ENCODE measurements around the gene PPRC1. TPM values are rescaled to one million over a fixed set of nuclear protein-coding genes. Genes with fewer than 3 reads are reported as not detected.

Gene PPRC1
- total and polyA plus RNA-seq, 5 donors from 2014 or later = 6.6 to 35.3 (median 10.6) TPM

DNA sequence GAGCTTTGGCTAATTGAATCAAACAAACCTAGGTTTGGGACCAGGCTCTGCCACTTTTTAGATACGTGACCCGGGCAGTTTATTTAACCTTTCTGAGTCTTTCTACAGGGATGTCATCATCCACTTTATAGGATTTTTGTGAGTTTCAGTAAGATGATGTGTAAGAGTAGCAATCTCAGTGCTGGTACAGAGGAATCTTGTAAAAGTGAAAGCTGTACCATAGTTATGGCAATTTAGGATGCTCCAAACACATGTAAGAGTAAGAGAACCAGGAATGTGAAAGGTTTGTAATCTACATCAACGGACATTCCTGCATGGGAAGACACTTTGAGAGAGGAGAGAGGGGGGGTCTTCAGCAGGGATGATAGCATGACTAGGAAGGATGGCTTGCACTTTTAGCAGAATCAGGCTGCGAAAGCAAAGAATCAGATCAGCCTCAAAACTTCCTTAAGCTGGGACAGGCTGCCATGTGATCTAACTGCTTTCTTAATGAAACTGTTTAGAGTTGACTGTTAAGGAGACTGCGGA, 20.3 kb downstream of the PPRC1 start:
- Mint-ChIP-seq H3K4me1 (peaks cover 5 to 62% (median 40%) of the 10 kb centered on the region in 4 donors), H3K27ac (peak overlapping the region; percentile 86 to 98 (median 98)), H3K36me3 (peaks cover 35% of the 10 kb centered on the region), H3K9me3 (no peaks in the 10 kb centered on the region), H3K27me3 (no peaks in the 10 kb centered on the region), H3K4me3 (peak overlapping the region; percentile 94 to 99 (median 96))
- Histone ChIP-seq H3K4me1 (ENCODE audit: control insufficient read depth, insufficient read depth, low read length, poor library complexity, severe bottlenecking) (peaks cover 32% of the 10 kb centered on the region), H3K4me3 (ENCODE audit: low read depth, low read length) (peak overlapping the region; percentile 79), H3K27ac (ENCODE audit: insufficient read depth, low read length, poor library complexity, severe bottlenecking) (peak overlapping the region; percentile 97), H3K27me3 (ENCODE audit: control insufficient read depth, insufficient read depth, low read length) (no peaks in the 10 kb centered on the region), H3K36me3 (ENCODE audit: control insufficient read depth, insufficient read depth, low read length) (peaks cover 30% of the 10 kb centered on the region), H3K9me3 (ENCODE audit: control insufficient read depth in 2 of 2, low read length in 2 of 2) (no peaks in the 10 kb centered on the region)
- ATAC-seq (ENCODE audit: low read depth in 2 of 2) (no peak), DNase-seq (peak in 1 of 3 donors; percentile 18)

DNA sequence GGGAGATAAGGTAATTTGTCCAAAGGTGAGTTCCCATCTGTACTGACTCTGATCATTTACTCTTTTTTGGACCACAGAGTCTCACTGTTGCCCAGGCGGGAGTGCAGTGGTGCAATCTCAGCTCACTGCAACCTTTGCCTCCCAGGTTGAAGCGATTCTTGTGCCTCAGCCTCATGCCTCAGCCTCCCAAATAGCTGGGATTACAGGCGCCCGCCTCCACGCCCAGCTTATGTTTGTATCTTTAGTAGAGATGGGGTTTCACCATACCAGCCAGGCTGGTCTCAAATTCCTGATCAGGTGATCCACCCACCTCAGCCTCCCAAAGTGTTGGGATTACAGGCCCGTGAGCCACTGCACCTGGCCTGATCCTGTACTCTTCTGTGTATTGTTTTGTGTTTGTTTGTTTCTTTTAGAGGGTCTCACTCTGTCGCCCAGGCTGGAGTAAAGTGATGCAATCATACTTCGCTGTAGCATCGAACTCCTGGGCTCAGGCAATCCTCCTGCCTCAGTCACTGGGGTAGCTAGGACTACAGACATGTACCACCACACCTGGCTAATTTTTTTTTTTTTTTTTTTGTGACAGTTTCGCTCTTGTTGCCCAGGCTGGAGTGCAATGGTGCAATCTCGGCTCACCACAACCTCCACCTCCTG, 21.8 kb downstream of the PPRC1 start:
- H3K4me3 ChIP-seq (ENCODE audit: low read depth, low read length) = no peak overlapping the region
- H3K27me3 ChIP-seq (ENCODE audit: control insufficient read depth, insufficient read depth, low read length) = no peaks in the 10 kb centered on the region
- H3K27ac ChIP-seq (ENCODE audit: insufficient read depth, low read length, poor library complexity, severe bottlenecking) = no peak overlapping the region
- Mint-ChIP-seq H3K36me3 (peaks cover 34% of the 10 kb centered on the region), H3K27ac (peak overlapping the region in 1 of 3 donors; percentile 38), H3K4me3 (peak overlapping the region; percentile 39 to 97 (median 80)), H3K9me3 (no peaks in the 10 kb centered on the region), H3K4me1 (peaks cover 5 to 64% (median 40%) of the 10 kb centered on the region in 4 donors), H3K27me3 (no peaks in the 10 kb centered on the region)
- DNase-seq (no peak), ATAC-seq (ENCODE audit: low read depth in 2 of 2) (no peak)
- H3K4me1 ChIP-seq (ENCODE audit: control insufficient read depth, insufficient read depth, low read length, poor library complexity, severe bottlenecking) = peaks cover 32% of the 10 kb centered on the region
- H3K9me3 ChIP-seq (ENCODE audit: control insufficient read depth in 2 of 2, low read length in 2 of 2) = no peaks in the 10 kb centered on the region
- peaks cover 32% of the 10 kb centered on the region for H3K36me3 ChIP-seq (ENCODE audit: control insufficient read depth, insufficient read depth, low read length)

DNA sequence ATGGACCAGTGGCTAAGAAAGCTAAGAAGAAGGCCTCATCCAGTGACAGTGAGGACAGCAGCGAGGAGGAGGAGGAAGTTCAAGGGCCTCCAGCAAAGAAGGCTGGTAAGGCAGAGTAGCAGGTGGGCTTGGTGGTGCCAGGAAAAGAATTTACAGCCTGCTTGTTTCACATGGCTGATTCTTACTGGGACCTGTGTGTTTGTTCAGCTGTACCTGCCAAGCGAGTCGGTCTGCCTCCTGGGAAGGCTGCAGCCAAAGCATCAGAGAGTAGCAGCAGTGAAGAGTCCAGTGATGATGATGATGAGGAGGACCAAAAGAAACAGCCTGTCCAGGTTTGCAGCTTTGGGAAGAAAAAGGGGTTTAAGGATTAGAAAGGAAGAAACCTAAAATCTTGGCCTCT, 24.4 kb downstream of the PPRC1 start:
- Mint-ChIP-seq H3K4me1 (peaks cover 5 to 53% (median 28%) of the 10 kb centered on the region in 4 donors), H3K36me3 (peaks cover 55% of the 10 kb centered on the region), H3K9me3 (no peaks in the 10 kb centered on the region), H3K27ac (peak overlapping the region in 2 of 3 donors; percentile 21 to 63), H3K27me3 (no peaks in the 10 kb centered on the region), H3K4me3 (peak overlapping the region in 1 of 4 donors; percentile 97)
- peaks cover 54% of the 10 kb centered on the region for H3K36me3 ChIP-seq (ENCODE audit: control insufficient read depth, insufficient read depth, low read length)
- H3K27ac ChIP-seq (ENCODE audit: insufficient read depth, low read length, poor library complexity, severe bottlenecking) = peak overlapping the region; percentile 10
- H3K27me3 ChIP-seq (ENCODE audit: control insufficient read depth, insufficient read depth, low read length) = no peaks in the 10 kb centered on the region
- H3K4me3 ChIP-seq (ENCODE audit: low read depth, low read length) = no peak overlapping the region
- peaks cover 27% of the 10 kb centered on the region for H3K4me1 ChIP-seq (ENCODE audit: control insufficient read depth, insufficient read depth, low read length, poor library complexity, severe bottlenecking)
- no peaks in the 10 kb centered on the region for H3K9me3 ChIP-seq (ENCODE audit: control insufficient read depth in 2 of 2, low read length in 2 of 2)
- no peak for ATAC-seq (ENCODE audit: low read depth in 2 of 2)
- DNase-seq = no peak

DNA sequence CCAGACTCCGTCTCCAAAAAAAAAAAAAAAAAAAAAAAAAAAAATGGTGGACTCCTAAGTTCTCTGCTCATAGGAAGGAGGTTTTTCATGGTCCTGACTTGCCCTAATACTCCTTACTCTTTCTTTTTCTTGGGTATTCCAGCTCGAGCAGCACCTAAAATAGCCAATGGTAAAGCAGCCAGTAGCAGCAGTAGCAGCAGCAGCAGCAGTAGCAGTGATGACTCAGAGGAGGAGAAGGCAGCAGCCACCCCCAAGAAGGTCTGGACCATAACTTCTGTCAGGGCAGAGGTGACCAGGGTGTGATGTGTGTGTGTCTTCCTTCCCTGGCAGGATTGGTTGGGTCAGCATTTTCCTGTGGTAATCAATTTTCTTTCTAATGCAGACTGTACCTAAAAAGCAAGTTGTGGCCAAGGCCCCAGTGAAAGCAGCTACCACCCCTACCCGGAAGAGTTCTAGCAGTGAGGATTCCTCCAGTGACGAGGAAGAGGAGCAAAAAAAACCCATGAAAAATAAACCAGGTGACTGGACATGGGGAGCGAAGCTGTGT, 26.3 kb downstream of the PPRC1 start:
- Mint-ChIP-seq H3K9me3 (no peaks in the 10 kb centered on the region), H3K4me3 (no peak overlapping the region), H3K36me3 (peaks cover 62% of the 10 kb centered on the region), H3K27me3 (no peaks in the 10 kb centered on the region), H3K4me1 (peaks cover 0 to 37% (median 17%) of the 10 kb centered on the region in 4 donors), H3K27ac (no peak overlapping the region)
- Histone ChIP-seq H3K4me1 (ENCODE audit: control insufficient read depth, insufficient read depth, low read length, poor library complexity, severe bottlenecking) (peaks cover 12% of the 10 kb centered on the region), H3K27me3 (ENCODE audit: control insufficient read depth, insufficient read depth, low read length) (no peaks in the 10 kb centered on the region), H3K36me3 (ENCODE audit: control insufficient read depth, insufficient read depth, low read length) (peaks cover 73% of the 10 kb centered on the region), H3K9me3 (ENCODE audit: control insufficient read depth in 2 of 2, low read length in 2 of 2) (no peaks in the 10 kb centered on the region), H3K4me3 (ENCODE audit: low read depth, low read length) (no peak overlapping the region), H3K27ac (ENCODE audit: insufficient read depth, low read length, poor library complexity, severe bottlenecking) (no peak overlapping the region)
- DNase-seq (no peak), ATAC-seq (ENCODE audit: low read depth in 2 of 2) (no peak)

DNA sequence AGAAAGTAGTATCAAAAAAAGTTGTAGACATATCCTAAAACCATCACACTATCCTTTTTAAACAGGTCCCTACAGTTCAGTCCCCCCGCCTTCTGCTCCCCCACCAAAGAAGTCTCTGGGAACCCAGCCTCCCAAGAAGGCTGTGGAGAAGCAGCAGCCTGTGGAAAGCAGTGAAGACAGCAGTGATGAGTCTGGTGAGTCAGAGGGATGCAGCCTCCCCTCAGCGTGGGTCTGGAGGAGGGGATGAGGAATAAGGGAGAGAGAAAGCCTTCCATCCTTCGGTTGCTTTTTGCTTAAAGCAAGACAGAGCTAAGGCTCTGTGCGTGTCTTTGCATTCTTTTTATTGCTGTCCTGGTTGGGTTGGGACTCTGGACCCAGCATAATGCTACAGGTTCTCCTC, 27.0 kb downstream of the PPRC1 start:
- Mint-ChIP-seq H3K27me3 (no peaks in the 10 kb centered on the region), H3K4me1 (peaks cover 0 to 30% (median 15%) of the 10 kb centered on the region in 4 donors), H3K27ac (peak overlapping the region in 1 of 3 donors; percentile 73), H3K9me3 (no peaks in the 10 kb centered on the region), H3K4me3 (peak overlapping the region in 1 of 4 donors; percentile 21), H3K36me3 (peaks cover 62% of the 10 kb centered on the region)
- no peak overlapping the region for H3K4me3 ChIP-seq (ENCODE audit: low read depth, low read length)
- H3K36me3 ChIP-seq (ENCODE audit: control insufficient read depth, insufficient read depth, low read length) = peaks cover 74% of the 10 kb centered on the region
- H3K27me3 ChIP-seq (ENCODE audit: control insufficient read depth, insufficient read depth, low read length) = no peaks in the 10 kb centered on the region
- H3K4me1 ChIP-seq (ENCODE audit: control insufficient read depth, insufficient read depth, low read length, poor library complexity, severe bottlenecking) = peaks cover 5% of the 10 kb centered on the region
- no peak for ATAC-seq (ENCODE audit: low read depth in 2 of 2)
- no peaks in the 10 kb centered on the region for H3K9me3 ChIP-seq (ENCODE audit: control insufficient read depth in 2 of 2, low read length in 2 of 2)
- no peak overlapping the region for H3K27ac ChIP-seq (ENCODE audit: insufficient read depth, low read length, poor library complexity, severe bottlenecking)
- DNase-seq = no peak

DNA sequence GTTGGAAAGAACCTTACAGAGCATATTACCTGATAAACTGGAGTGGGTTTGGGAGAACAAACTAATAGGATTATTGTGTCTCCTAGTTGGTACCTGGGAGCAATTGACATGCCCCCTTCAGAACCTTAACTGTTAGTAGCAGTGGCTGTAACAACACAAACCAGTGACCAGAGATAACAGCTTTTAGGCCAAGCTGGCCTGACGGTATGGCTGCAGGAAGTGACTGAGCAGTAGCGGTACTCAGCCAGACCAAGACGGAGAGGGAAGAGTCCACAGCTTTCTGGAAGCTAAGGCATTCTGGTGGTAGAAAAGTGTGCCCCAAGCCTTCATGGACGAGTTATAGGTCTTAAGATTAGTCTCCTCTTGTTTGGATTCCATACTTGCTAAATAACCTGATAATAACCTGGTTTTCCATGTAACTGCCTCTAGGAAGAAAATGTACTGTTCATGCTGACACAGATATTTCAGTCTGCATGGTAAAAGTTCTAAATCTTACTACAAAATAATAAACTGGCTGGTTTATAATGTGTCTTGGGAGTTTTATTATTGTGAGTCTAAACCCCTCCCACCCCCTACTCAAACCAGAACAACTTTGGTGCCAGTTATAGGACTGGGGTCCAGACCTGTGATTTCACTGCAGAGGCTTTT, 30.6 kb downstream of the PPRC1 start:
- H3K9me3 Mint-ChIP-seq = no peaks in the 10 kb centered on the region
- H3K27me3 Mint-ChIP-seq = no peaks in the 10 kb centered on the region
- H3K27ac Mint-ChIP-seq = no peak overlapping the region
- Histone ChIP-seq H3K4me1 (ENCODE audit: control insufficient read depth, insufficient read depth, low read length, poor library complexity, severe bottlenecking) (no peaks in the 10 kb centered on the region), H3K27me3 (ENCODE audit: control insufficient read depth, insufficient read depth, low read length) (no peaks in the 10 kb centered on the region), H3K36me3 (ENCODE audit: control insufficient read depth, insufficient read depth, low read length) (peaks cover 58% of the 10 kb centered on the region), H3K4me3 (ENCODE audit: low read depth, low read length) (no peak overlapping the region), H3K9me3 (ENCODE audit: control insufficient read depth in 2 of 2, low read length in 2 of 2) (no peaks in the 10 kb centered on the region), H3K27ac (ENCODE audit: insufficient read depth, low read length, poor library complexity, severe bottlenecking) (no peak overlapping the region)
- DNase-seq = no peak
- peaks cover 40% of the 10 kb centered on the region for H3K36me3 Mint-ChIP-seq
- peaks cover 0 to 10% (median 3%) of the 10 kb centered on the region in 4 donors for H3K4me1 Mint-ChIP-seq
- no peak overlapping the region for H3K4me3 Mint-ChIP-seq
- ATAC-seq (ENCODE audit: low read depth in 2 of 2) = no peak

DNA sequence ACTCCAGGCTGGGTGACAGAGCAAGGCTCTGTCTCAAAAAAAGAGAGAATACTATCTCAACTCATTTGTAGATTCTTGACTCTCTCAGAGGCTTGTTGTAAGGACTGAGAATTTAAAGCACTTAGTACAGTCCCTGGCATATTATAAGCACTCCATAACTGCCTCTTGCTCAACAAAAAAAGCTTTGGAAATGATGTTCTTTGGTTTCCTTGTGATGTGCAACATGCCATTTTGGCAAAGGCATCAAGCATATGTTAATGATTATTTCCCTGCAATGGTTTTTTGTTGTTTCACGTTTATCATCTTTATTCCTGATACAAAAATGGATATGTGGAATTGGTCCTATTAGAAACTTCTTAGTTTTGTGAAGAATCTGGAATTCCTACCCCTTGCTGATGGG, 35.0 kb downstream of the PPRC1 start:
- no peak overlapping the region for H3K27ac Mint-ChIP-seq

More for the DNA sequence above, 35.0 kb downstream of the PPRC1 start:
- no peaks in the 10 kb centered on the region for H3K9me3 Mint-ChIP-seq
- no peak overlapping the region for H3K4me3 Mint-ChIP-seq
- peaks cover 9% of the 10 kb centered on the region for H3K36me3 Mint-ChIP-seq
- no peak overlapping the region for H3K27ac ChIP-seq (ENCODE audit: insufficient read depth, low read length, poor library complexity, severe bottlenecking)
- peaks cover 14% of the 10 kb centered on the region for H3K36me3 ChIP-seq (ENCODE audit: control insufficient read depth, insufficient read depth, low read length)
- no peaks in the 10 kb centered on the region for H3K27me3 Mint-ChIP-seq
- H3K4me1 ChIP-seq (ENCODE audit: control insufficient read depth, insufficient read depth, low read length, poor library complexity, severe bottlenecking) = peaks cover 8% of the 10 kb centered on the region
- H3K4me1 Mint-ChIP-seq = peaks cover 4 to 10% (median 9%) of the 10 kb centered on the region in 4 donors
- no peak for ATAC-seq (ENCODE audit: low read depth in 2 of 2)
- no peak overlapping the region for H3K4me3 ChIP-seq (ENCODE audit: low read depth, low read length)
- H3K27me3 ChIP-seq (ENCODE audit: control insufficient read depth, insufficient read depth, low read length) = no peaks in the 10 kb centered on the region
- no peaks in the 10 kb centered on the region for H3K9me3 ChIP-seq (ENCODE audit: control insufficient read depth in 2 of 2, low read length in 2 of 2)
- no peak for DNase-seq

Data from CD4-positive, CD25-positive, alpha-beta regulatory T cell (primary cell).